Measurements from ENCODE around the gene BCDIN3D.

- no peak for TF ChIP-seq POLR2A (IDR thresholded peaks at IDR 0.05)
- TF ChIP-seq POLR2AphosphoS5 (IDR thresholded peaks at IDR 0.05), result no peak
- TF ChIP-seq CTCF (IDR thresholded peaks at IDR 0.05), result no peak
These were observed 29.5 kb upstream of the BCDIN3D start for GRCh38 chr12:49872381-49872780.
